Breast epithelium (tissue), 3 donors: Measurements from ENCODE around the gene S100A10.

Experiments
- CTCF ChIP-seq, 3 donors: fragments of 450-650 bp; IDR thresholded peaks; one replicate each; pipeline ENCODE4 v1.5.1; 2016 to 2017; ENCODE audit warnings: antibody characterized with exemption in 3 of 3, mild to moderate bottlenecking in 3 of 3, moderate library complexity in 3 of 3
- POLR2A ChIP-seq: fragments of 450-650 bp; IDR thresholded peaks from one replicate; pipeline ENCODE4 v1.6.1; 2016; ENCODE audit warnings: antibody characterized with exemption, mild to moderate bottlenecking, moderate library complexity
- POLR2AphosphoS5 ChIP-seq, 3 donors: sonication (generic); formaldehyde crosslinking; IDR thresholded peaks; one replicate each; pipeline ENCODE4 v1.6.1; 2017; ENCODE audit warnings: antibody characterized with exemption in 3 of 3

GRCh38 chr1:152022474-152022873, 28.8 kb upstream of the S100A10 start:
- TF ChIP-seq CTCF (IDR thresholded peaks at IDR 0.05): no peak
- TF ChIP-seq POLR2AphosphoS5 (IDR thresholded peaks at IDR 0.05): no peak
- TF ChIP-seq POLR2A: no peak
